HL-60 (cell line): Measurements from ENCODE around the gene BIN2.
A peak's percentile ranks its signal among the peaks of the same experiment; 100 is the strongest.

Experiments used
- DNase-seq, 2 experiments: peaks; one replicate each; pipeline ENCODE4 v3.0.0-alpha.2; 2010 to 2020; ENCODE audit warnings: low read depth in 1 of 2, low spot score in 1 of 2
- H3K27ac ChIP-seq: fragments of 250-450 bp; sonication (Bioruptor Pico); replicated peaks from 2 replicates; pipeline ENCODE4 v1.5.1; 2020; ENCODE audit warnings: mild to moderate bottlenecking, moderate library complexity
- H3K27me3 ChIP-seq: fragments of 250-450 bp; sonication (Bioruptor Pico); 2 replicates; pipeline ENCODE4 v1.5.1; 2021; ENCODE audit warnings: mild to moderate bottlenecking, moderate library complexity; ENCODE audit not compliant: insufficient read depth, poor library complexity, severe bottlenecking
- H3K4me3 ChIP-seq: replicated peaks from 2 replicates; pipeline ENCODE4 v1.5.1; 2011; ENCODE audit warnings: mild to moderate bottlenecking, control low read depth, low read length; ENCODE audit not compliant: insufficient read depth
- GABPA ChIP-seq: IDR thresholded peaks from 2 replicates; pipeline ENCODE4 v1.6.1; 2012; ENCODE audit warnings: low read depth
- POLR2AphosphoS5 ChIP-seq: IDR thresholded peaks from 2 replicates; pipeline ENCODE4 v1.6.1; 2012; ENCODE audit warnings: low read depth
- SPI1 ChIP-seq: IDR thresholded peaks from 2 replicates; pipeline ENCODE4 v1.6.1; 2012; ENCODE audit warnings: low read depth, mild to moderate bottlenecking, borderline replicate concordance
- TF ChIP-seq, protein P1 (sequence below): IDR thresholded peaks from one replicate; pipeline ENCODE4 v1.5.1; 2011; ENCODE audit warnings: low read length, control low read depth, inconsistent platforms; ENCODE audit not compliant: insufficient read depth
- TF ChIP-seq, protein P2 (sequence below): IDR thresholded peaks from 2 replicates; pipeline ENCODE4 v1.6.1; 2012; ENCODE audit warnings: low read depth; ENCODE audit not compliant: insufficient replicate concordance

The BIN2 gene

DNA sequence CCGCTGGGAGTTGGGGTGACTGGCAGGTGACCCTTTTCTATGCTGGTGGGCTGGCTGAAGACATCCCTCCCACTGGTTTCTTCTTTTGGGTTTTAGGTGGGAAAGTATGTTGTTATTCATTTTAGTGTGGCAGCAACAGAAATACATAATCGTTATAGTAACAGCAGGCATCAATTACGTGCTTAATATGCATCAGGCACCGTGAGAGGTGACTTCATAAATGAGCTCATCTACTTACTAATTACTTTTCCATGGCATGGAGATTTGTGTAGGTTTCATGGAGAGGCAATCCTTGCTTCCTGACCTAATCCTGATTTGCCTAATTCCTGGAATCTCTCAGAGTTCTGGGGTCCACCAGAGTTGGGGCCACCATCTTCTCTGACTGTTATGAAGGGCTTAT lies 35.9 kb upstream of the BIN2 start:
- no peak overlapping the region for H3K27ac ChIP-seq
- TF ChIP-seq GABPA (no peak), SPI1 (no peak), POLR2AphosphoS5 (no peak)
- TF ChIP-seq, protein P1, sequence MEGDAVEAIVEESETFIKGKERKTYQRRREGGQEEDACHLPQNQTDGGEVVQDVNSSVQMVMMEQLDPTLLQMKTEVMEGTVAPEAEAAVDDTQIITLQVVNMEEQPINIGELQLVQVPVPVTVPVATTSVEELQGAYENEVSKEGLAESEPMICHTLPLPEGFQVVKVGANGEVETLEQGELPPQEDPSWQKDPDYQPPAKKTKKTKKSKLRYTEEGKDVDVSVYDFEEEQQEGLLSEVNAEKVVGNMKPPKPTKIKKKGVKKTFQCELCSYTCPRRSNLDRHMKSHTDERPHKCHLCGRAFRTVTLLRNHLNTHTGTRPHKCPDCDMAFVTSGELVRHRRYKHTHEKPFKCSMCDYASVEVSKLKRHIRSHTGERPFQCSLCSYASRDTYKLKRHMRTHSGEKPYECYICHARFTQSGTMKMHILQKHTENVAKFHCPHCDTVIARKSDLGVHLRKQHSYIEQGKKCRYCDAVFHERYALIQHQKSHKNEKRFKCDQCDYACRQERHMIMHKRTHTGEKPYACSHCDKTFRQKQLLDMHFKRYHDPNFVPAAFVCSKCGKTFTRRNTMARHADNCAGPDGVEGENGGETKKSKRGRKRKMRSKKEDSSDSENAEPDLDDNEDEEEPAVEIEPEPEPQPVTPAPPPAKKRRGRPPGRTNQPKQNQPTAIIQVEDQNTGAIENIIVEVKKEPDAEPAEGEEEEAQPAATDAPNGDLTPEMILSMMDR = no peak
- TF ChIP-seq, protein P2, sequence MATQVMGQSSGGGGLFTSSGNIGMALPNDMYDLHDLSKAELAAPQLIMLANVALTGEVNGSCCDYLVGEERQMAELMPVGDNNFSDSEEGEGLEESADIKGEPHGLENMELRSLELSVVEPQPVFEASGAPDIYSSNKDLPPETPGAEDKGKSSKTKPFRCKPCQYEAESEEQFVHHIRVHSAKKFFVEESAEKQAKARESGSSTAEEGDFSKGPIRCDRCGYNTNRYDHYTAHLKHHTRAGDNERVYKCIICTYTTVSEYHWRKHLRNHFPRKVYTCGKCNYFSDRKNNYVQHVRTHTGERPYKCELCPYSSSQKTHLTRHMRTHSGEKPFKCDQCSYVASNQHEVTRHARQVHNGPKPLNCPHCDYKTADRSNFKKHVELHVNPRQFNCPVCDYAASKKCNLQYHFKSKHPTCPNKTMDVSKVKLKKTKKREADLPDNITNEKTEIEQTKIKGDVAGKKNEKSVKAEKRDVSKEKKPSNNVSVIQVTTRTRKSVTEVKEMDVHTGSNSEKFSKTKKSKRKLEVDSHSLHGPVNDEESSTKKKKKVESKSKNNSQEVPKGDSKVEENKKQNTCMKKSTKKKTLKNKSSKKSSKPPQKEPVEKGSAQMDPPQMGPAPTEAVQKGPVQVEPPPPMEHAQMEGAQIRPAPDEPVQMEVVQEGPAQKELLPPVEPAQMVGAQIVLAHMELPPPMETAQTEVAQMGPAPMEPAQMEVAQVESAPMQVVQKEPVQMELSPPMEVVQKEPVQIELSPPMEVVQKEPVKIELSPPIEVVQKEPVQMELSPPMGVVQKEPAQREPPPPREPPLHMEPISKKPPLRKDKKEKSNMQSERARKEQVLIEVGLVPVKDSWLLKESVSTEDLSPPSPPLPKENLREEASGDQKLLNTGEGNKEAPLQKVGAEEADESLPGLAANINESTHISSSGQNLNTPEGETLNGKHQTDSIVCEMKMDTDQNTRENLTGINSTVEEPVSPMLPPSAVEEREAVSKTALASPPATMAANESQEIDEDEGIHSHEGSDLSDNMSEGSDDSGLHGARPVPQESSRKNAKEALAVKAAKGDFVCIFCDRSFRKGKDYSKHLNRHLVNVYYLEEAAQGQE = no peak
- H3K4me3 ChIP-seq = no peak overlapping the region
- no peak for DNase-seq
- no peaks in the 10 kb centered on the region for H3K27me3 ChIP-seq

DNA sequence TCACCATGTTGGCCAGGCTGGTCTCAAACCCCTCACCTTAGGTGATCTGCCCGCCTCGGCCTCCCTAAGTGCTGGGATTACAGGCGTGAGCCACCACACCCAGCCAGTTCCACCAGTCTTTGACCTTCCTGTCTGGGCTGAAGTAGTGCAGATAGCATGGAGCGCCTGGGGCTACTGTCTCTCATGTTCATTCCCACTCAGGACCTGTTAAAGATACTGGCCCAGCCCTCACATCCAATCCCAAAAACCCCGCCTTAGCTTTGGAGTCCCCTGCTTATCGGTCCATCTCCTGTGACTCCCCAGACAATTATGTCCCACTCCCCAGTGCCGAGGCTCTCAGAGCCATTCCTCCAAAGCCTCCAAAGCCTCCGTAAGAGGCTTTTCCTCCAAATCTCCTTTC lies 34.5 kb upstream of the BIN2 start:
- TF ChIP-seq SPI1 (no peak), GABPA (no peak)
- TF ChIP-seq, protein P2 = no peak
- no peak for DNase-seq
- Histone ChIP-seq H3K27ac (no peak overlapping the region), H3K27me3 (no peaks in the 10 kb centered on the region), H3K4me3 (no peak overlapping the region)

DNA sequence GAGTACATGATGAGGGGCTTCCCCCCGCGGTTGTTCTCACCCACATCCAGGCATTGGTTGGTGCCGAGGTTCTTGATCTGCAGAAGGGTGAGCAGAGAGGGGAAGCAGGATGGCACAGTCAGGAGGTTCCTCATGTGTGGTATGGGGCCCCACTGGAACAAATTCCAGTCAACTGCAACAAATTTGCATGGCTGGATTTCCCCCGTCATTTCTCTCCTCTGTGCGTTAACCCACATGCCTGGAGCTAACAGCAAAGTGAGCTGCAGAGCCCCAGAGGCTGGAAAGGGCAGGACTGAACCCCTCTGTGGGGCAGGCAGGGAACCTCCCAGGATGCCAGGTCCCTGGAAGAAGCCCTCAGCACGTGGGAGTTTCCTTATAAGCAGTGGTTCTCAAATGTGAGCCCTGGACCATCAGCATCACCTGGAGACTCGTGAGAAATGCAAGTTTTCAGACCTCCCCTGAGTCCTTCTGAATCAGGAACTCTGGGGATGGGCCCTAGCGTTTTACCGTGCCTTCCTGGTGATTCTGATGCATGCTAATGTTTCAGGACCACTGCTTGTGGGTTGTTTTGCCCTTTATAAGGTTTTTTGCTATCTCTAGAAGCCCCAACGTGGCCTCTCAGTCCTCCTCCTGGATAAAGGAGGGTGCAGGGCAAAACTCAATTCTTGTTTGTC lies 33.5 kb upstream of the BIN2 start:
- Histone ChIP-seq H3K4me3 (no peak overlapping the region), H3K27ac (0 out of 2 replicates have a peak overlapping the region, but pooled peaks have one; percentile 37), H3K27me3 (no peaks in the 10 kb centered on the region)
- DNase-seq = peak in 1 of 2 experiments; percentile 59
- TF ChIP-seq SPI1 (peak; percentile 12; the same call in 1 of the 2 replicates), GABPA (no peak)

DNA sequence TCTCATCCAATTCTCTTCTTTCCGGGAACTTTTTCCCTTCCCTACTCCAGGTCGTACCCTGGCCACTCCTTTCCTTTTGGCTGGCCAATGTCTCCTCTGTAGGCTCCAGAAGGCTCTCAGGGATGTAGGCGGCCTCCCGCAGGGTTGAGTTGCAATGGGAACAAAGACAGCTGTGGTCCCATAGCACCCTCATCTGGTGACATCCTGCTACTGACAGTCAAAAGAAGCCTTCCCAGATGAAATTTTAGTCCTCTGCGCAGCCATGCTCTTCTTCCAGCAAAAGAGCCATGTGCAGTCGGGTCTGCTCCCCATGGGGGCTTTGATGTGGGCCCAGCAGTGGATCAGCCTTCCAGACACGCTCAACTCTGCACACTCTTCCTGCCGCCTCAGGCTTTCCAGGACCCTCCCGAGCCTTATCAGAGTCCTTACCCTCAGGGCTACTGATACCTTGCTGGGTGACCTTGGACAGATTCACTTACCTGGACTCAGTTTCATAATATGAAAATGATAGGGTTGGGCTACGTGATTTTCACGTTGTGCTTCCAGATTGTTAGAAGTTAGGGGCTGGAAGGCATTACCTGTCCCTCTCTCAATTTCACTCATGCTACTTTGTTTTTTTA lies 28.0 kb upstream of the BIN2 start:
- Histone ChIP-seq H3K27me3 (no peaks in the 10 kb centered on the region), H3K4me3 (no peak overlapping the region), H3K27ac (no peak overlapping the region)
- DNase-seq = peak in 1 of 2 experiments; percentile 56
- TF ChIP-seq, protein P2 = no peak
- TF ChIP-seq, protein P1 = peak; percentile 57
- no peak for TF ChIP-seq GABPA
- TF ChIP-seq SPI1 = no peak
- no peak for TF ChIP-seq POLR2AphosphoS5
